DND-41 (cell line): ENCODE measurements around the gene PAPPA2.

Experiments
- ATAC-seq: fragments of 200-7000 bp; cut with Tn5 transposase; 3 replicates; pipeline ENCODE4 v1.9.1; 2021; ENCODE audit warnings: low read depth; ENCODE audit not compliant: insufficient read depth
- DNase-seq: peaks from one replicate; pipeline ENCODE4 v3.0.0-alpha.2; 2020
- H2AFZ ChIP-seq: 2 replicates; pipeline ENCODE4 v1.6.0; 2012; ENCODE audit warnings: low read depth, low read length
- H3K27ac ChIP-seq: 2 replicates; pipeline ENCODE4 v1.5.1; 2012; ENCODE audit warnings: low read length, inconsistent platforms
- H3K27me3 ChIP-seq: fragments of 200-600 bp; sonication (generic); 2 replicates; pipeline ENCODE4 v1.6.0; 2012; ENCODE audit warnings: low read length, mild to moderate bottlenecking, inconsistent platforms; ENCODE audit not compliant: insufficient read depth, poor library complexity
- H3K36me3 ChIP-seq: 2 replicates; pipeline ENCODE4 v1.5.1; 2012; ENCODE audit warnings: low read length, inconsistent platforms; ENCODE audit not compliant: insufficient read depth
- H3K4me1 ChIP-seq: 2 replicates; pipeline ENCODE4 v1.5.1; 2012; ENCODE audit warnings: mild to moderate bottlenecking, low read length; ENCODE audit not compliant: insufficient read depth
- H3K4me2 ChIP-seq: 2 replicates; pipeline ENCODE4 v1.6.0; 2012; ENCODE audit warnings: mild to moderate bottlenecking, moderate library complexity, low read length, inconsistent platforms; ENCODE audit not compliant: insufficient read depth
- H3K4me3 ChIP-seq, 2 experiments: fragments of 200-600 bp in 1 of 2; shearing (Covaris generic) in 1 of 2; 2 replicates each; pipeline ENCODE4 v1.5.1; 2012 to 2016; ENCODE audit warnings: inconsistent platforms in 2 of 2, low read length in 2 of 2, mild to moderate bottlenecking in 2 of 2, low read depth in 1 of 2, moderate library complexity in 1 of 2
- H3K79me2 ChIP-seq: 2 replicates; pipeline ENCODE4 v1.6.0; 2012; ENCODE audit warnings: low read length, inconsistent platforms; ENCODE audit not compliant: insufficient read depth
- H3K9ac ChIP-seq: 2 replicates; pipeline ENCODE4 v1.6.0; 2012; ENCODE audit warnings: low read depth, mild to moderate bottlenecking, inconsistent platforms, low read length, moderate library complexity
- H3K9me3 ChIP-seq: 2 replicates; pipeline ENCODE4 v1.5.1; 2012; ENCODE audit warnings: low read length, moderate library complexity, mild to moderate bottlenecking, inconsistent platforms; ENCODE audit not compliant: insufficient read depth, severe bottlenecking
- H4K20me1 ChIP-seq: 2 replicates; pipeline ENCODE4 v1.6.0; 2012; ENCODE audit warnings: low read length; ENCODE audit not compliant: insufficient read depth
- EZH2 ChIP-seq: IDR thresholded peaks from 3 replicates; pipeline ENCODE4 v1.6.1; 2012; ENCODE audit warnings: borderline replicate concordance, low read depth, mild to moderate bottlenecking, moderate library complexity, low read length, inconsistent platforms; ENCODE audit not compliant: severe bottlenecking
- TF ChIP-seq, protein P1 (sequence below): IDR thresholded peaks from 2 replicates; pipeline ENCODE4 v1.5.1; 2012; ENCODE audit warnings: borderline replicate concordance, low read length, moderate library complexity, mild to moderate bottlenecking; ENCODE audit not compliant: poor library complexity, severe bottlenecking; ENCODE audit errors: extremely low read depth

Gene PAPPA2

DNA sequence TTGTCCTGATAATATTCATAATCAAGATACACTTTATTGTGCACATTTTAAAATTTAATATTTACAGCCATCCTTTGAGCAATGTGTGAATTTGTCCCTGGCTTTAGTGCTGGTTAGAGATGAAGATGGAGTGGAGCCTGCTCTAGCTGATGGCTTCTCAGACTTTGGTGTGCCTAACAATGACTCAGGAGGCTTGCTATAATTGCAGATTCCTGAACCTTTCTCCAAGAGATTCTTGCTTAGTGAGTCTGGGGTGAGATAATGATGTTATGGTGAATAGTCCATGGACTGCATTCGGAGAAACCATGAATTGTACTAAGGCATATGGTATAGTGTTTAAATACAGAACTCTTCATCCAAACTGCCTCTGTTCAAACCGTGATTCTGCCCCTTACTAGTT is 307.1 kb downstream of the PAPPA2 start:
- Histone ChIP-seq H3K4me1 (no peaks in the 10 kb centered on the region), H4K20me1 (no peaks in the 10 kb centered on the region), H3K79me2 (no peaks in the 10 kb centered on the region), H3K9me3 (no peaks in the 10 kb centered on the region), H3K9ac (no peak overlapping the region), H3K4me3 (no peak overlapping the region), H3K36me3 (no peaks in the 10 kb centered on the region), H3K4me2 (no peak overlapping the region), H3K27me3 (no peaks in the 10 kb centered on the region), H2AFZ (no peak overlapping the region), H3K27ac (no peak overlapping the region)
- TF ChIP-seq, protein P1, sequence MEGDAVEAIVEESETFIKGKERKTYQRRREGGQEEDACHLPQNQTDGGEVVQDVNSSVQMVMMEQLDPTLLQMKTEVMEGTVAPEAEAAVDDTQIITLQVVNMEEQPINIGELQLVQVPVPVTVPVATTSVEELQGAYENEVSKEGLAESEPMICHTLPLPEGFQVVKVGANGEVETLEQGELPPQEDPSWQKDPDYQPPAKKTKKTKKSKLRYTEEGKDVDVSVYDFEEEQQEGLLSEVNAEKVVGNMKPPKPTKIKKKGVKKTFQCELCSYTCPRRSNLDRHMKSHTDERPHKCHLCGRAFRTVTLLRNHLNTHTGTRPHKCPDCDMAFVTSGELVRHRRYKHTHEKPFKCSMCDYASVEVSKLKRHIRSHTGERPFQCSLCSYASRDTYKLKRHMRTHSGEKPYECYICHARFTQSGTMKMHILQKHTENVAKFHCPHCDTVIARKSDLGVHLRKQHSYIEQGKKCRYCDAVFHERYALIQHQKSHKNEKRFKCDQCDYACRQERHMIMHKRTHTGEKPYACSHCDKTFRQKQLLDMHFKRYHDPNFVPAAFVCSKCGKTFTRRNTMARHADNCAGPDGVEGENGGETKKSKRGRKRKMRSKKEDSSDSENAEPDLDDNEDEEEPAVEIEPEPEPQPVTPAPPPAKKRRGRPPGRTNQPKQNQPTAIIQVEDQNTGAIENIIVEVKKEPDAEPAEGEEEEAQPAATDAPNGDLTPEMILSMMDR: no peak
- no peak for TF ChIP-seq EZH2
- ATAC-seq (no peak), DNase-seq (no peak)

DNA sequence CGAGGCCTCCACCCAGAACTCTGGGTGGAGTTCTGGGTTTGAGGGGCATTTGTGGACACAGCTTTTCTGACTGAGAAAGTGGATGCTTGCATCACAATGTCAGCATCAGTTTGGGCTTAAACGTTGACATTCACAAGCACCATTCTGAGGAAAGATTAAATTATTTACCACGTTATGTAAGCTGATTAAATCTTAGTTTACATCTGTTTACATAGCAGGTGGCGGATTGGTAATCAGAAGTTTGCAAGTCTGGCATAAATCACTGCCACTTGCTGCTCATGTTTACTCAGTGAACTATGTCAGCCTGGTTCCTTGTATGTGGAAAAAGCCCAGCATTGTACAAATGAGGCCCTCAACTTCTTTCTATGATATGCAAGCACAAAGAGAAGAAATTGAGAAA is 310.1 kb downstream of the PAPPA2 start:
- TF ChIP-seq, protein P1: no peak
- no peak for TF ChIP-seq EZH2
- no peaks in the 10 kb centered on the region for H3K36me3 ChIP-seq
- H3K27ac ChIP-seq: no peak overlapping the region
- no peaks in the 10 kb centered on the region for H3K9me3 ChIP-seq
- no peak overlapping the region for H3K4me2 ChIP-seq
- H3K4me3 ChIP-seq: no peak overlapping the region
- no peak overlapping the region for H2AFZ ChIP-seq
- H3K79me2 ChIP-seq: no peaks in the 10 kb centered on the region
- H3K9ac ChIP-seq: no peak overlapping the region
- H4K20me1 ChIP-seq: no peaks in the 10 kb centered on the region
- H3K4me1 ChIP-seq: no peaks in the 10 kb centered on the region
- no peaks in the 10 kb centered on the region for H3K27me3 ChIP-seq
- DNase-seq (no peak), ATAC-seq (no peak)

DNA sequence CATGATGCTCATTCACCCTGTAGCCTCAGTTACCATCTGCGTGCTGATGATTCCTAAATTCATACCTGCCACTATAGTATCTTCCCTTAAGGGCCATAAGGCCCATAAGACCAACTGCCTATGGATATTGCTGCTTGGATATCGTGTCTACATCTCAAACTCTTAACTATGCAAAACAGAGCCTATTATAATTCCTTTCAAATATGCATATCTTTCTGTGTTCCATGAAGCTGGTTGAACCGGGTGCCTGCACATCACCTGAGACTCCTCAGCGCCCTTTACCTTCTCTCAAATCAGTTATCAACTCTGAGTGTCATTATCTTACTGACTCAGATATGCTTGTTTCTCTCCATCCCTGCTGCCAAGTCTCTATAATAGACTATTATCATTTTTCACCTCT is 311.2 kb downstream of the PAPPA2 start:
- no peak for DNase-seq
- no peak overlapping the region for H2AFZ ChIP-seq
- H3K4me3 ChIP-seq: no peak overlapping the region
- no peaks in the 10 kb centered on the region for H3K4me1 ChIP-seq
- no peak for TF ChIP-seq EZH2
- TF ChIP-seq, protein P1: no peak
- no peaks in the 10 kb centered on the region for H3K79me2 ChIP-seq
- H3K27ac ChIP-seq: no peak overlapping the region
- no peak for ATAC-seq
- no peak overlapping the region for H3K4me2 ChIP-seq
- H3K9ac ChIP-seq: no peak overlapping the region
- H3K9me3 ChIP-seq: no peaks in the 10 kb centered on the region
- no peaks in the 10 kb centered on the region for H4K20me1 ChIP-seq
- no peaks in the 10 kb centered on the region for H3K27me3 ChIP-seq
- no peaks in the 10 kb centered on the region for H3K36me3 ChIP-seq

DNA sequence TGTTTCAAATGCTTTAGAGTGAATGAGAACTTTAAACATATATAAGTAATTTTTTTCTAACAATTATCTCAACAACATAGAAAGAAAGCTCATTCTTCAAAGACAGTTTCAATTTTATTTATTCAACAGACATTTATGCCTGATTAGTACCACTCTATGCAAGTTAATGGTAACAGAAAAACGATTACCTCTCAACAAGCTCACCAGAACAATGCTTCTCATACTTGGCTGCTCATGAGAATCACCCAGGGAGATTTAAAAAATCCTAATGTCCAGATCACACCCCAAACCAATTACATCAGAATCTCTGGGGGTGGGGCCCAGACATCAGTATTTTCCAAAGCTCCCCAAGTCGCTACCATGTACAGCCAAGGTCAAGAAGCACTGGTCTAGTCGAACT is 312.4 kb downstream of the PAPPA2 start:
- ATAC-seq (no peak), DNase-seq (no peak)
- no peaks in the 10 kb centered on the region for H3K4me1 ChIP-seq
- H3K79me2 ChIP-seq: no peaks in the 10 kb centered on the region
- H3K9ac ChIP-seq: no peak overlapping the region
- H3K9me3 ChIP-seq: no peaks in the 10 kb centered on the region
- TF ChIP-seq EZH2: no peak
- TF ChIP-seq, protein P1: no peak
- no peak overlapping the region for H3K27ac ChIP-seq
- no peaks in the 10 kb centered on the region for H3K27me3 ChIP-seq
- no peaks in the 10 kb centered on the region for H4K20me1 ChIP-seq
- no peak overlapping the region for H3K4me3 ChIP-seq
- H3K4me2 ChIP-seq: no peak overlapping the region
- H2AFZ ChIP-seq: no peak overlapping the region
- H3K36me3 ChIP-seq: no peaks in the 10 kb centered on the region
